22Rv1 (cell line): ENCODE measurements around the gene TP73.

Experiments used
- CTCF ChIP-seq: fragments of 450-650 bp; IDR thresholded peaks from 2 replicates; pipeline ENCODE4 v1.5.1; 2017; ENCODE audit warnings: mild to moderate bottlenecking
- ZFX ChIP-seq: fragments of 450-650 bp; IDR thresholded peaks from 2 replicates; pipeline ENCODE4 v1.6.1; 2017; ENCODE audit warnings: antibody characterized with exemption, borderline replicate concordance

- TF ChIP-seq CTCF (no peak), ZFX (no peak)
These were observed 82.8 kb downstream of the TP73 start for GRCh38 chr1:3735027-3735681.
